ENCODE measurements around the gene REXO5. TPM values are rescaled to one million over a fixed set of nuclear protein-coding genes. Genes with fewer than 3 reads are reported as not detected.

REXO5 gene
- polyA plus RNA-seq, 1 donor (not counting 4 experiments of a cell fraction or from before 2014, with no cell fraction given) = 2.6 TPM

- dilution Hi-C loops (cut with MboI; ENCODE audit: extremely low pct_ligation_motif_present, low sequenced_read_pairs) = no loop called here
- H3K4me2 ChIP-seq (ENCODE audit: control insufficient read depth, extremely low read depth, insufficient read depth, low read depth, low read length) = peak overlapping the region; percentile 59
- peak overlapping the region in 1 of 3 experiments; percentile 29 for H3K4me3 ChIP-seq (ENCODE audit: control insufficient read depth in 2 of 3, extremely low read depth in 1 of 3, insufficient read depth in 2 of 3, low read depth in 1 of 3, low read length in 3 of 3)
- peaks cover 67% of the 10 kb centered on the region for H3K4me1 ChIP-seq (ENCODE audit: control insufficient read depth, extremely low read depth, insufficient read depth, low read length)
- no peak for FAIRE-seq
- TF ChIP-seq, protein P1, sequence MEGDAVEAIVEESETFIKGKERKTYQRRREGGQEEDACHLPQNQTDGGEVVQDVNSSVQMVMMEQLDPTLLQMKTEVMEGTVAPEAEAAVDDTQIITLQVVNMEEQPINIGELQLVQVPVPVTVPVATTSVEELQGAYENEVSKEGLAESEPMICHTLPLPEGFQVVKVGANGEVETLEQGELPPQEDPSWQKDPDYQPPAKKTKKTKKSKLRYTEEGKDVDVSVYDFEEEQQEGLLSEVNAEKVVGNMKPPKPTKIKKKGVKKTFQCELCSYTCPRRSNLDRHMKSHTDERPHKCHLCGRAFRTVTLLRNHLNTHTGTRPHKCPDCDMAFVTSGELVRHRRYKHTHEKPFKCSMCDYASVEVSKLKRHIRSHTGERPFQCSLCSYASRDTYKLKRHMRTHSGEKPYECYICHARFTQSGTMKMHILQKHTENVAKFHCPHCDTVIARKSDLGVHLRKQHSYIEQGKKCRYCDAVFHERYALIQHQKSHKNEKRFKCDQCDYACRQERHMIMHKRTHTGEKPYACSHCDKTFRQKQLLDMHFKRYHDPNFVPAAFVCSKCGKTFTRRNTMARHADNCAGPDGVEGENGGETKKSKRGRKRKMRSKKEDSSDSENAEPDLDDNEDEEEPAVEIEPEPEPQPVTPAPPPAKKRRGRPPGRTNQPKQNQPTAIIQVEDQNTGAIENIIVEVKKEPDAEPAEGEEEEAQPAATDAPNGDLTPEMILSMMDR (optimal IDR thresholded peaks at IDR 0.05 in 1 of 3, IDR thresholded peaks at IDR 0.05 in 1 of 3, conservative IDR thresholded peaks at IDR 0.05 in 1 of 3; ENCODE audit: extremely low read depth in 1 of 3, insufficient read depth in 2 of 3, low read length in 3 of 3) = no peak
- no peak for TF ChIP-seq EZH2 (IDR thresholded peaks at IDR 0.05; ENCODE audit: low read length)
- H3K36me3 ChIP-seq (ENCODE audit: control insufficient read depth in 2 of 2, extremely low read depth in 1 of 2, insufficient read depth in 2 of 2, low read length in 2 of 2) = peaks cover 0 to 5% of the 10 kb centered on the region in 2 experiments
- no peaks in the 10 kb centered on the region for H3K9me3 ChIP-seq (ENCODE audit: control insufficient read depth, low read depth, low read length)
- DNase-seq (ENCODE audit: low read depth, low spot score) = no peak
- H4K20me1 ChIP-seq (ENCODE audit: control insufficient read depth, extremely low read depth, insufficient read depth, low read length) = no peaks in the 10 kb centered on the region
- H3K9ac ChIP-seq (ENCODE audit: control insufficient read depth, extremely low read depth, insufficient read depth, low read length) = peak overlapping the region; percentile 19
- H3K9me1 ChIP-seq (ENCODE audit: control insufficient read depth, extremely low read depth, insufficient read depth, low read length) = peaks cover 7% of the 10 kb centered on the region
- H2AFZ ChIP-seq (ENCODE audit: control insufficient read depth, low read length) = no peak overlapping the region
- peaks cover 70% of the 10 kb centered on the region for H3K79me2 ChIP-seq (ENCODE audit: control insufficient read depth, insufficient read depth, low read length)
- no peaks in the 10 kb centered on the region for H3K27me3 ChIP-seq (ENCODE audit: control insufficient read depth, extremely low read depth, insufficient read depth, low read length)
- H3K27ac ChIP-seq (ENCODE audit: control insufficient read depth, insufficient read depth, low read length) = peak overlapping the region; percentile 74
These were observed 62.6 kb downstream of the REXO5 start for GRCh38 chr16:20868890-20869289.

DNA sequence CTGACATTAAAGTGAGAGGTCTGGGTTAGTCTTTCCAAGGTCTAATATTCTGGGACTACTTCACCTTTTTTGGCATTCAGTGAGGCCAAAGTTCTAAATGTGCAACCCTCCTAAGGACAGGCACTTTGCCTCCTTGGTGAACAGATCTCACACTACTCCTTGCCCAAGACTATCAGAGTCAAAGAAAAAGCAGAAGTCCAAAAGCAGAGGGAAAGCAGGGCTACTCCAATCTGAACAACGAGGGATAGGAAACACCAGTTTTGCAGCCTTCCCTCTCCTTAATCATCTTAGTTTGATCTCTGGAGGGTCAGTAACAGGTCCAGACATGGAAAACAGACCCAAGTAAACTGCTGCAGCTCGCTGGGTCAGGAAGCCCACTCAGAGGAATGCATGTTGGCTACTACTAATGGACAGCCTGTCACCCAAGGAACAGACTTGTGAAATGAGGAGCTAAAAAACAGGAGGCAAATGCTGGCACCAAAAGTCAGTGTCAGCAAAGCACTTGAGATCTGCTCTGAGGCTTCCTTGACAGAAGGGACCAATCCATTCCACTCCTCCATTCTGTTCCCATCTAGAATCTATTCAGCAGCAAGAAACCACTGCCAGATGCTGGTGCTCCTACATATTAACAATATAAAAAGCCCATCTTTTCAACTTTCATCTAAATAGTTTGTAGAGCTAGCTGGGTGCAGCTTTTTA is 63.9 kb downstream of the REXO5 start:
- dilution Hi-C loops (cut with MboI; ENCODE audit: extremely low pct_ligation_motif_present, low sequenced_read_pairs) = no loop called here
- TF ChIP-seq EZH2 (IDR thresholded peaks at IDR 0.05; ENCODE audit: low read length) = no peak
- TF ChIP-seq, protein P1 (optimal IDR thresholded peaks at IDR 0.05 in 1 of 3, IDR thresholded peaks at IDR 0.05 in 1 of 3, conservative IDR thresholded peaks at IDR 0.05 in 1 of 3; ENCODE audit: extremely low read depth in 1 of 3, insufficient read depth in 2 of 3, low read length in 3 of 3) = no peak
- FAIRE-seq = peak; percentile 34
- Histone ChIP-seq H3K4me3 (ENCODE audit: control insufficient read depth in 2 of 3, extremely low read depth in 1 of 3, insufficient read depth in 2 of 3, low read depth in 1 of 3, low read length in 3 of 3) (peak overlapping the region in 1 of 3 experiments; percentile 3), H2AFZ (ENCODE audit: control insufficient read depth, low read length) (no peak overlapping the region), H3K9me3 (ENCODE audit: control insufficient read depth, low read depth, low read length) (no peaks in the 10 kb centered on the region), H3K36me3 (ENCODE audit: control insufficient read depth in 2 of 2, extremely low read depth in 1 of 2, insufficient read depth in 2 of 2, low read length in 2 of 2) (peaks cover 0 to 5% of the 10 kb centered on the region in 2 experiments), H3K27ac (ENCODE audit: control insufficient read depth, insufficient read depth, low read length) (peak overlapping the region; percentile 1), H3K27me3 (ENCODE audit: control insufficient read depth, extremely low read depth, insufficient read depth, low read length) (no peaks in the 10 kb centered on the region), H4K20me1 (ENCODE audit: control insufficient read depth, extremely low read depth, insufficient read depth, low read length) (no peaks in the 10 kb centered on the region), H3K9ac (ENCODE audit: control insufficient read depth, extremely low read depth, insufficient read depth, low read length) (no peak overlapping the region), H3K9me1 (ENCODE audit: control insufficient read depth, extremely low read depth, insufficient read depth, low read length) (peaks cover 7% of the 10 kb centered on the region), H3K4me2 (ENCODE audit: control insufficient read depth, extremely low read depth, insufficient read depth, low read depth, low read length) (peak overlapping the region; percentile 9), H3K79me2 (ENCODE audit: control insufficient read depth, insufficient read depth, low read length) (peaks cover 67% of the 10 kb centered on the region), H3K4me1 (ENCODE audit: control insufficient read depth, extremely low read depth, insufficient read depth, low read length) (peaks cover 74% of the 10 kb centered on the region)
- DNase-seq (ENCODE audit: low read depth, low spot score) = no peak
